ENCODE data around the gene USP2.

USP2 gene

DNA sequence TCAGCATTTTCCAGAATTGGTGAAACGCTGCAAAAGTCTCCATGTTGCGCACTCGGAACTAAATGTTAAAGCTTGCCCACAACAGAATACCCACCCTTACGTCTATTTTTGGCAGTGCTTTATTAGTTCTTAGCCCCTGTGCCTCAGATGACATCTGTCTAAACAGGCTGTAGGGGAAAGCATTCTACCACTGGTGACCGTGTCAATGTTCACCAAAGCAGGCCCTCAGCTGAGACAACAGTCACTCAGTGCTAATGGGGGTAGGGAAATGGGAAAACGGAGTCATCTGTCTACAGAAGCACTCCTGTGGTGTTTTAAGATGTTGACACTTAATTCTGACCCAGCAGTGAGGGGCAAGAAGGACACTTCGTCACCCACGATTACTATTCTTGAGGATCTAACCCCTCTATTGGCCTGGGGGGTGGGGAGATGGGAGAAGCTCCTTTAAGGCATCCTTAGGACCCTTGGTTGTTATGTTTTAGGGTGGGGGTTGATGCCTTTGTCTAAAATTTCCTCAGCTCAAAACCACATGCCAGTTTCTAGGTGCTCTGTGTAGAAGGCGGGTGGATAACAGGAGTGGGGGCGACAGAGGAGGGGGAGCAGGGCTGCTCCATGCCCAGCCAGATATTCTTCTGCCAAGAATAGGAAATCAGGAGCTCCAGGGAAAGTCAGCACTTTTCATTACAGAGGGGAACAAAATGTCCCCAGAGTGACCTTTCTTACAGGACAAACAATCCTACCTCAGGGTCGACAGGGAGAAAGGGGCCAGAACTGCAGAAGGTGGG lies 19.4 kb downstream of the USP2 start:
- DNase-seq = no peak

DNA sequence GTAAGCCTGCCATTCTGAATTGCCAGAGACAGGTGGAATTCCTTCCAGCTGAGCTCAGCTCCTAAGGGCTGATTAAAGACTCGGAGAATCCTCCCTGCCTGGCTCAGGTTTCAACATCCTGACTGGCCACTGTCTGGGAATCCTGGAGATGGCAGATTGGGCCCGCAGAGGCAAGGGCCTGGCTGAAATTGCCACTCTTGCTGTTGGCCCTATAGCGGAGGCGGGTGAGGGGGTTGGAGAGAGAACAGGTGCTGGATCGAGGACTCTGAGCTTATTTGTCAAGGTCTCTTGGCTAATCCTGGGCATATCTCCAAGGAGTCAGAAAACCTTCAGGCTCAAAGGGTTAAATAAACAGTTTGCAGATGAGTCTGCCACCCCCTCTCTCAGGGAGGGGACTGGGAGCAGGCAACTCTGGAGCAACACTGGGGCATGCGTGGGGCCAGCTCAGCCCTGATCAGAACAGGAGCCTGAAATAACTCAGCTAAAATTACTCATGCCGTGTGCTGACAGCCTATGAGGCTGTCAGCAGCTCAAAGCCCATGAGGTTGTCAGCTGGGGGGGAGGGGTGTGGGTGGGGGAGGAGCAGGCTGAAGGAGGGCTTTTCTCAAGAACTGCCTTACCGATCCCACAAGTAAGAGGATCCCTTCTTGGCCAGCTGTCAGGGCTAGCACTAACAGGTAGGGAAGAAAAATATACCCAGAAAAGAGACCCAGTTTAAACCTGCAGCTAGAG lies 20.3 kb downstream of the USP2 start:
- no peak for DNase-seq

DNA sequence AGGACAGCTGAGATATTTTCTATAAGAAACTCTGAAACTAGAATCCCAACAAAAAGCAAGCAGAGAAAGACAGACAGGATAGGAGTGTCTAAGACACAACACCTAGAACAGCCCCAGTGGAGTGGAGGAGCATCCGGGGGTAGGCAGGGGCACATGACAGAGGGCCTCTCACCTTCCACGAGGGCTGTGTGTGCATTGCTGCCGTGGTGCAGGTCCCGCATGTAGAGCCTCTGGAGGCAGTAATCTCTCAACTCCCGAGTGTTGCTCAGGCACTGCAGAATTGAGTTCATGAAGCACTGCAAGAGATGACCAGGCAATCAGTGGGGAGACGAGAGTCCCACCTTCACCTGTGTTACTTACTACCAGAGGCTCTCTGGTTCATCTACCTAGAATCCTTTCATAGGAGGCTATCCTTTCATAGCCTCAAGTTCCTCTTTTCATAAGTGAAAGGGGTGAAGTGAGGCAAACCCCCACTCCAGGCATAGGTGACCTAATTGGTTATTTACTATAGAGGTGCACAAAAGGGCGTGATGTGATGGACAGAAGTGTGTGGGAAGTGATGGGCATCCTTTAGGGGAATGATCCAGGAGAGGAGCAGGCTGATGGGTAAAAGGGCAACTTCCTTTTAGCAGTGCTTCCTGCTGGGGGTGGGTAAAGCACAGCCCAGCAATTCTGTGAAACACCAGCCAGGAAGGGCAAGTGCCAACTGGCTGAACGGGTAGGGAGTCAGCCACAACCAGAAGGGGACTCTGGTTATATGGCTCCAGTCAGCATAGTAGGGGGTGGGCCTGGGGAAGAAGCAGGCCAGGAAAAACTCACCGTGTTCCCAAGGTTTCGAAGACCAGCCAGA lies 21.9 kb downstream of the USP2 start:
- DNase-seq = no peak

DNA sequence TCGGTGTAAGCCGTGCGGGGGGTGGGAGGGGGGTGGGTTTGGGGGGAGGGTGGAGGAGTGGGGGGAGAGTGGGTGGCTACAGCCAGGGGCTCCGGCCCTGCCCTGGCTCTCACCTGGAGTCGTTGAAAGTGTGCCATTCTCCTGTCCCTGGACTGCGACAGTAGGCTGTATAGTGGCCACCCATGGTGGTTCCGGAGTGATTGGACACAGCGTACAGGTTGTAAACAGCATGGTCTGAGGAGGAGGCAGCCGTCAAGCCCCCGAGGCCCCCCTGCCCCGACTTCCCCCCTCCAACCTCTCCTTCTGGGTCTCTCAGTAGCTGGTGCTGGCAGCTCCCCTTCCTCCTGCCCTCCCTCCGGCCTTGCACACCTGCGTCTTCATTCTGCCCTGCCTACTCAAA lies 24.4 kb downstream of the USP2 start:
- no peak for DNase-seq

DNA sequence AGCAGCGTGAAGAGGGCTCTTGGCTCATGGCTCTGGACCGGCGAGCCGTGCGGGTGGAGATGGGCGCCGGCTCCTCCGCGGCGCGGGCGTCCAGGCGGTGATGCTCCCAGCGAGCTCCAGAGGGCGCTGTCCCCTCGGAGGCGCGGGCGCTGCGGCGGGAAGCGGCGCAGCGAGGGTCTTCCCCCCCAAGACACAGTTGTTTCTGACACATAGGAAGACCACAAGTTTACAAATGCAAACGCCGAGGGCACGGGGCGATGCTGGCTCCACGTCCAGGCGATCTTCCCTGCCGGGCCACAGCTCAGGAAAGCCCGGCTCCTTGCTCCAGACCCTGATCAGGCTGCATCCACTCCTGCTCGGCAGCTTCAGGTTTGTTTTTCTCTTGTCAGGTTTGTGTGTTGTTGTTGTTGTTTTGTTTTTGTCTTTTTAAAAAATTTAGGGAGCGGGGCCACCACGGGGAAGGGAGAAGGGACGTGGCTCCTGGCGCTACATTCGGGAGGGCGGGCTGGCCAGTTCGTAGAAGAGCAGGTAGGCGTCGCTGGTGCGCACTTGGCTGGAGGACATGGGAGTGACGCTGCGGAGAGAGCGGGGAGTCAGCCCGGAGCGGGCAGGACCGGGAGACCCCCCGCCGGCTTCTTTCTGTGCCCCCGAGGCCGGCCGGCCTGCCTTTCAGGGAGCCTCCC lies 25.0 kb downstream of the USP2 start:
- DNase-seq = peak; percentile 77

DNA sequence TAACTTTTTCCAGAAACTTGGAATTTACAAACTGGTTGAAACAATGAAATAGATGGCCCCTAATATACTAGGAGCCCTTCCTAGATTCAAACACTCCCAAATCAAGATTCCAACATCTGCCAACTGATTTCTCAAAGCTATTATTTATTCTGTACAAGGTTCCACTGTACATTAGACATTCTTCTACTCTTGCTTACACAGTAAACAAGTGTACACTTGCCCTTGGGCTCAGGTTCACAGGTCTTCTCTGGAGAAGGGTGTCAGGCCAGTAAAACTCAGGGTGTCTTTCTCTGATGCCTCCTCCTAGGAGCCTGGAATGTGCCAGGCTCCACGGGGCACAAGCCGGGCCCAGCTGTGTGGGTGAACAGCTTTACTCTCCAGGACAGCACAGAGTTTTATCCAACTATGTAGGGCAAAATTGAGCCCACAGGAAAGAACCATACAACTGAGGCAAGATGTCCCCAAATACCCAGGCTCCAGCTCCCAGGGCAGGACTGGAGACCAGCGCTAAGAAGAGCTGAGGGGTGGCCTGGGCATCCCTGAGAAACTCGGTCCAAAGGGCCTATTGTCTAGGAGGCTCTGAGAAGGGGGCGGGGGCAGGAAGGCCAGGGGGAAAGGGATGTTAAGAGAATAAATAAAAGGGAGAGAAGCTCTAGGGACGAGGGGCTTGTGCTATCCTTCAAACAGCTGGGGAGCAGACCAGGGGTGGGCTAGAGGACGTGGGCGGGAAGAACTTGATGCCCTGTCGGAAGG lies 26.2 kb downstream of the USP2 start:
- DNase-seq = no peak

DNA sequence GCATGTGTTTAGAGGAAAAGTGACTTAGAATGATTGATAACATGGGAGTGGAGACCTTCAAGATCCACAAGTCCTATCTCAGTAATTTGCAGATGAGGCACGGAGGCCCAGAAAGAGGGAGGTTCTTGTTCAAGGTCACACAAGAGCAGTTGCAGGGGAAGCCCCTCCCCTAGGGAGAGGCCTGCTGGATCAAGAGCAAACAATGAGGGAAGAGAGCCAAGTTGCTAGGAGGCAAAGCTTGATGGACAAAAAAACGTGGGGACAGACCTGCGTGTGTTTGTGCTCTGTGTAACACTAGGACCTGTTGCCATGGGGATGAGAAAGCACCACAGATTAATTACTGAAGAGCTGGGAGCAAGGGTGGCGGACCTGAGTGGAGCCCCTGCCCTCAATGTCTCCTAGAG lies 28.6 kb downstream of the USP2 start:
- no peak for DNase-seq

DNA sequence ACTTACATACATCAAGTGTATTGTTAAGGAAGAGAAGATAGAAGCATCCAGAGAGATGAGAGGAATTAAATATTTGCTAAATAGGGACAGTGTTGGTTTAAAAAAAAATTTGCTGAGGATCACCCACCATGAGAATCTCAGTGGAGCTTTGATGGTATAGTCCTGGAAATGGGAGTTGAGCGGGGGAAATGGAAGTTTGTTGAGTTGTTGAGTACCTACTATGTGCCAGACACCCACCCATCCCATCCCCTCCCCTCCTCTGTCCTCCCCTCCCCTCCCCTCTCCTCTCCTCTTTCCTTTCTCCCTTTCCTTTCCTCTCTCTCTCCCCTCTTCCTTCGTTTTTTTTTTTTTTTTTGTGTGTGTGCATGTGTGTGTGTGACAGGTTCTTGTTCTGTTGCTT lies 30.3 kb downstream of the USP2 start:
- DNase-seq = no peak

DNA sequence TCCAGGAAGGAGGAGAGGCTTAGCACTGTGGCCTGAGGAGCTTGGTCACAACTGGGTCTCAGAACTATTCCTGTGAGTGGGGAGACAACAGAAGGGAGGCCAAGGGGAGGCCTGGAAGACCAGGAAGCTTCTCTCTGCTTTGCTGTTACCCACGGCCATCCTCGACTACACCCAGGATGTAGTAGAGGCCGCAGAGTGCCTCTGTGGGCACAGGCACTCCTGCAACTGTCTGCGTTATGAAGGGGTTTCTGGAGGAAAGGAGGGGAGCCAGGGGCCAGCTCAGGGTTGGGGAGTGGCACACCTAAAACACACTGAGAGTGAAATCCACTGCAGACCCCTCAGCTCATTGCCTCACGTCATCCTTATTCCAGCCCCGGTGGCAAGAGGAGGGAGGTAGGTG lies 31.2 kb downstream of the USP2 start:
- no peak for DNase-seq

DNA sequence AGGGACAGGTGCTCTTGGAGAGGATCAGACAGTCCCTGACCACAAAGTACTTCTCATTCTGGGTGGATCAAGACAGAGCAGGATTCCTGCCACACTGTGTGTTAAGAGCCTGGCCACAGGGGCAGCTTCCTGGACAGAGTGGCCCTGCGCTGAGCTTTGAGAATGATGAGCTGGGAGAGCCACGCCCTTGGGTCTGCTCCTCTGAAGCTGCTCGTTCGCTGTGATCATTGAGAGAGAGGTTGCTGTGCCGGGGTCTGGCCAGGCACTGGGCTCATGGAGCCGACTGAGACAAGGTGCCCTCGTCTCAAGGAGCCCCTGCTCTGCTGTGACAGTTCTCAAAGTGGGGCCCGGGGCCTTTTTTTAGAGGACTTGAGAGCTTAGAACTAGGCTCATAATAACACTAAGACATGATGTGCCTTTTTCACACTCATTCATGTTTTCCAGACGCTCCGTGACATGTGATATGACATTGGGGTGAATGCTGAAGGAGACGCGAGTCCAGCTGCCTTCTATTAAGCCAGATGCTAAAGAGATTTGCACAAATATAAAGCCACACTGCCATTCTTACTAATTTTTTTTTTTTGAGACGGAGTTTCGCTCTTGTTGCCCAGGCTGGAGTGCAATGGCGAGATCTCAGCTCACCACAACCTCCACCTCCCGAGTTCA lies 33.4 kb downstream of the USP2 start:
- DNase-seq = no peak

DNA sequence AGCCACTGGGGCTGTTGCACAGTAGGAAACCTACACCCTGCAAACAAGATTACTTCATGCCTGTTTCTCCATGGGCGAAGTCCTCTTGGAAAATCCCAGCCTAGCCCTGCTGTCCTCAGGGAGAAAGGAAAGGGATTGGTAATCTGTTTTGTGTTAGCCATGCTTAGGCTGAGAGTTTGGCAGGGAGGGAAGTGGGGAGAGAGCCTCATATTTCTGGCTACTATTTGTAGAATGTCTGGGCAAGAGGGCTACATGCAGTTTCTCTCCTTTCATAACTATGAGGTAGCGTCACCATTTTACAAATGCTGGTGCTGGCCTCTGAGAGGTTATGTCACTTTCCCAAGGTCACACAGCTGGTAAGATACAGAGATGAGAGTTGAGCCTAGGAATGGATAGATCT lies 34.2 kb downstream of the USP2 start:
- no peak for DNase-seq

DNA sequence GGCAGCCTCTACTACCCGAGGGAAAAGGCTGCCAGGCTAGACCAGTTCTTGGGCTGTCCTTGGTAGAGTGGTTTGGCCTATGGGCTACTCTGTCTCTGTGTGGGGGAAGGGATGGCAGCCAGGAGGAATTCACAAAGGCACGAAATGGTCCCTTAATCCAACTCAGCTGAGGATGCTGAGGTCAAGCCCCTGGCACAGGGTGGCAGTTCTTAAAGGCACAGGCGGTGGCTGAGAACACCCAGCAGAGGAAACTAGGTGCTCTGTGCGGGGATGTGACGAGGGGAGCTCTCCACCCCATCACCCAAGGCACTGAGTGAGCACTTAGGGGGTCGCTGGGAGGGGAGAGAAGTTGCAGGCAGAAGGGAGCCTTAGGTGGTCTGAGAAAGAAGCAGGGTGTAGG lies 34.9 kb downstream of the USP2 start, which contains the start of gene MFRP:
Gene MFRP, minus strand, starts transcription at position 101 of the 400 bp plus-strand sequence. CDS start 192 bp downstream, outside the sequence.
- no peak for DNase-seq

DNA sequence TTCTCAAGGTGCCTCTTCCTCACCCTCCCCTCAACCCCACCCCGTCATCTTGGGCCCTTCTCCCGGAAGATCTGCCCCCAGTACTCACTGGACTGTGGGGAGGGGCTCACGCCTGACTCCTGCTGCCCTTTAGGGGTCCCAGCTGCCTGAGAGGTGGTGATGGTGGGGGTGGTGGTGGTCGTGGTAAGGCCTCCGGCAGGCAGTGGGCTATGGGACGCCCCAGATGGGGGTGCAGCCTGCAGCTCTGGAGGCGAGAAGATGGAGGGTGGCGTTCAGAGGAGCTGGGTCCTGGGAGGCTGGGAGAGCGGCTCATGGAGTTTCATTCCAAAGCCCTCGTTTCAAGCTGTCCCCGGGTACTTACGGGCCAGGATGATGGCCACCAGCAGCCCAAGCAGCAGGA lies 35.8 kb downstream of the USP2 start:
- no peak for DNase-seq

DNA sequence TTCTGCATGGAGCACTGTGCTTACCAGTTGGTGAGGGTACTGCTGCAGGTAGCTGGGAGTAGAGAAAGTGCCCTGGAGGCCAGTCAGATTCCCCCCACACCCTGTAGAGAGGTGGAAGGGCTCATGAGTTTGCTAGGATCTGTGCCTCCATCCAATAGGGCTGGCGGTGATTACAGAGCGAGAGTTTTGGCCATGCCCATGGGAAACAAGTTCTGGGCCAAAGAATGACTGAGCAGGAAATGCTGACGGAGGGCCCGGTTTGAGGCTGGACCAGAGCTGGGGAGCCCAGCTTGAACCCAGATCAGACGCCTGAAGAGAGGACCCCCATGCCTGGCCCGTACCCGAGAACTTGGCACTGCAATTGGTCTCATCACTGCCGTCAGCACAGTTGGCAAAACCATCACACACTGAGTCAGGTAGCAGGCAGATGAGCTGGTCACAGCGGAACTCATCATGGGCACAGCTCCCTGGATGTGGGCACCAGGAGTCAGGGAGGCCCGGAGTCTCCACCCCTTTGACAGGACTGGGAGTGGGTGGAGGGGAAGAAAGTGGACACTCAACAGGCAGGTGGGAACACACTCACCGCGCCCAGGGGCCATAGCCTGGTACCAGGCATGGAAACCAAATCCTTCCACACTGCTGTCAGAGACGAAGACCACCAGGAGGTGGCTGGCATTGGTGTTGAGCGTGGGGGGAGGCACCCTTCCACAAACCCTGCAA lies 37.0 kb downstream of the USP2 start:
- no peak for DNase-seq

DNA sequence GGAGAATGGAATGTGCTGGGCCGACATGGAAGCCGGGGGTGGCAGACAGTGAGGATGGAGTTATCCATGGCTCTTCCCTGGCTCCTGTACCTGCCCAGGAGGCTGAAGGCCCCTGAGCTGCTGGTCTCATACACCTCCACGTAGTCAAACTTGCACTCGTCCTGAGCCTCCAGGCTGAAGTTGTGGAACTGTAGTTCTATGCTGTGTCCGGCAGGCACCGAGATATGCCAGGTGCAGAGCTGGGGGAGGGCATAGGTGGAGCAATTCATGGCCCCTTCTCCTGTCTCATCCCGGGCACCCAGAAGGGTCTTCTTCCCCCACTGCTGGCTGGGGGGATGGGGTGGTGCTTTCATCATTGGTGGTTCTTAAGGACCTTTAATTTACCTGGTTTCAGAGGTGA lies 37.8 kb downstream of the USP2 start:
- no peak for DNase-seq

DNA sequence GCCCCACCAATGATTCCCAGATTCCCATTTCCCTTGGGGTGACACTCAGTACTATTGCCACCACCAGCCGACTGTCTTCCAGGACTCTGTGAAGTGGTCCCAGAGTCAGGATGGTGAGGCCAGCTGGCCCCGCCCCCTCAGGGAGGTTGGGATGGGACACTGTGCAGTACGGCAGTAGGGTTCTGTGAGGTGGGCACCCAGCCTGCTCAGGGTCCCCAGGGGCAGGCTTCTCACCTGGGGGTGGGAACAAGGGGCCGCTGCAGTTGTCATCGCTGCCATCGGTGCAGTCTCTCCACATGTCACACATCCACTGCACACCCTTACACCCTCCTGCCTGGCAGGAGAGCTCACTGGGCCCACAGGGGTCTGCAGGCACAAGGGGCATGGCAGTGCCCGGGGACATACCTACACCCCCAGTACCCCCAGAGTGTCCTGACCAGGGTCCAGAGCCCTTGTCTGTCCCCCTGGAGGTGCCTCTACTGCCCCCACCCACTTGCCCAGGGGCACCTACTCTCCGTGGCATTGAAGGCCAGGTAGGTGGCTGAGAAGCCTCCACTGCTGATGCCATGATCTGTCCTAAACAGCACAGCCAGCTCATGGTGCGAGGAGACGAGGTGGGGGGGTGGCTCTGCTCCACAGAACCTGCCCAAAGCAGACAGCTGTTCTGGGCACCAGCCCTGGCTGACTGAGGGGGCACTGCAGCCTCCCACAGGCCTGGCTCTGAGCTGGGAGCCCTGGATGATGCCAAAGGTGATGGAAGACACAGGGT lies 38.9 kb downstream of the USP2 start:
- no peak for DNase-seq

DNA sequence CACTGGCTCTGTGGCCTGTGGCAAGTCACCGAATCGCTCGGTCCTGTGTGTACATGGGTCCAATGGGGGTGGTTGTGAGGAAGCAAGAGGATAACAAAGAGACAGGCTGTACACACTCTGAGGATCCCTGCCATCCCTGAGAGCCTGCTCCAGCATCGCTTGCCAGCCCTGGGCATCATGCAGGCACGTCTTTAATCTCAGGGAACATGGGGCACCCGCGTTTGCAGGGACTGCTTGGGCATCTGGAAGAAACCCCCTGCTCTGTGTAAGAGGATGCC lies 39.5 kb downstream of the USP2 start:
- no peak for DNase-seq

DNA sequence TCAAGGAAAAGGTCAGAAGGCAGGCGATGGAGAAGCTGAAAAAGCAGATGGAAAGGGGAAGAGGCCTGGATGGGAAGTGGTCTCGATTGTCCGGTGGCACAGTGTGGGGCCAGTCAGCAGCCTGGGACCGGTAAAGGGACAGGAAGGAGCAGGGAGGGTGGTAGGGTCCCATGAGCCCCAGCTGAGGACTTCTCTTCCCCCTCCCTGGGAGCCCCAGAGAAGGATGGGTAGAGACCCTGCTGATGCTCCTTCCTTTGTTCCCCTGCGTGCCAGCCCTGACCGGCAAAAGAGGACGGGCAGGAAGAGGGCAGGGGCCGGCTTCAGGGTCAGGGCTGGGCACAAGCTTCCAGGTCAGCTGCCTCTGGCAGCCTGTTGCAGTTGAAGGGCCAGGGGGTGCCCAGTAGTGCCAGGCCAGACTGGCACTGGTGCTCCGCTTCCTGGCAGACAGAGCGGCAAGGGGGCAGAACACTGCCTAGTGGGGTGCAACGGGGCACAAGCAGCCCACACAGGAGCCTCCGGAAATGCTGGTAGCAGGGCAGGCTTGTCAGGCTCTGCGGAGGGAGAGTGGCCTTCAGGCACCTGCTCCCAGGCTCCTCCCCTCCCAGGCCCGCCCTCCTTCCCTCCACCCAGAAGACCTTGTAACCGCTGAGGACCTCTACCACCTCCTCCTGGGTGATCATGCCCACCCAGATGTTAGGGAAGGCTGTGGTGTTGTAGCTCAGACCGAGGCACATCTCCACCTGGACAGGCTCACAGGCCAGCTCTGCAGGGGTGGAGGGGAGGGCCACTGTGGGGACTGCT lies 40.1 kb downstream of the USP2 start:
- no peak for DNase-seq
